H1 (cell line): Measurements from ENCODE around the gene DSG4. TPM values are rescaled to one million over a fixed set of nuclear protein-coding genes. Genes with fewer than 3 reads are reported as not detected.

ENCODE experiments used
- EGR1 ChIP-seq: IDR thresholded peaks from 2 replicates; pipeline ENCODE4 v1.6.1; 2011; ENCODE audit warnings: low read depth, low read length, borderline replicate concordance
- GTF2F1 ChIP-seq: IDR thresholded peaks from 2 replicates; pipeline ENCODE4 v1.6.1; 2012; ENCODE audit warnings: low read depth, low read length, improper control_type of control experiment, borderline replicate concordance
- HDAC2 ChIP-seq, 2 experiments: fragments of 300-600 bp in 1 of 2; sonication (generic) in 1 of 2; IDR thresholded peaks; 2 replicates each; pipeline ENCODE4 v1.6.1; 2011 to 2012; ENCODE audit warnings: low read depth in 2 of 2, low read length in 2 of 2, mild to moderate bottlenecking in 2 of 2, moderate library complexity in 2 of 2, borderline replicate concordance in 1 of 2, inconsistent platforms in 1 of 2
- POLR2AphosphoS5 ChIP-seq: IDR thresholded peaks from 2 replicates; pipeline ENCODE4 v1.6.1; 2011; ENCODE audit warnings: low read depth, low read length
- SIN3A ChIP-seq, 2 experiments: IDR thresholded peaks in 1 of 2; conservative IDR thresholded peaks in 1 of 2; 2 replicates each; pipeline ENCODE4 v1.6.1; 2011 to 2012; ENCODE audit warnings: low read length in 2 of 2, improper control_type of control experiment in 1 of 2, low read depth in 1 of 2, mild to moderate bottlenecking in 1 of 2
- SIRT6 ChIP-seq: IDR thresholded peaks from one replicate; pipeline ENCODE4 v1.7.1; 2012; ENCODE audit warnings: low read length, inconsistent platforms
- TEAD4 ChIP-seq: IDR thresholded peaks from 2 replicates; pipeline ENCODE4 v1.6.1; 2012; ENCODE audit warnings: low read depth, low read length, inconsistent platforms, mixed read lengths
- polyA plus RNA-seq, 7 experiments: library from polyadenylated mRNA; depleted of rRNA in 3 of 7; stranded (reverse) in 5 of 7; unstranded in 2 of 7; fragments of >200 nt in 5 of 7; fragments of 200-250 nt in 2 of 7; gene quantifications; 1 replicate in 5 of 7; 2 replicates in 1 of 7; 4 replicates in 1 of 7; pipeline versions ENCODE4 v1.2.1 to v1.2.3, GENCODE V29; 2011 to 2013; ENCODE audit warnings: missing spikeins in 2 of 7, mixed read lengths in 2 of 7
- total RNA-seq: library from RNA; stranded (reverse); fragmentation: NEBNext Ultra II Directional; extraction: Animal tissue kit (Norgen Biotek cat#: 25700); gene quantifications from 2 replicates; pipeline ENCODE4 v1.2.1, GENCODE V29; 2021

Gene DSG4
- total and polyA plus RNA-seq, 2 of the 8 experiments (the other 6 are each of a cell fraction or from before 2014, with no cell fraction given), result not detected

DNA sequence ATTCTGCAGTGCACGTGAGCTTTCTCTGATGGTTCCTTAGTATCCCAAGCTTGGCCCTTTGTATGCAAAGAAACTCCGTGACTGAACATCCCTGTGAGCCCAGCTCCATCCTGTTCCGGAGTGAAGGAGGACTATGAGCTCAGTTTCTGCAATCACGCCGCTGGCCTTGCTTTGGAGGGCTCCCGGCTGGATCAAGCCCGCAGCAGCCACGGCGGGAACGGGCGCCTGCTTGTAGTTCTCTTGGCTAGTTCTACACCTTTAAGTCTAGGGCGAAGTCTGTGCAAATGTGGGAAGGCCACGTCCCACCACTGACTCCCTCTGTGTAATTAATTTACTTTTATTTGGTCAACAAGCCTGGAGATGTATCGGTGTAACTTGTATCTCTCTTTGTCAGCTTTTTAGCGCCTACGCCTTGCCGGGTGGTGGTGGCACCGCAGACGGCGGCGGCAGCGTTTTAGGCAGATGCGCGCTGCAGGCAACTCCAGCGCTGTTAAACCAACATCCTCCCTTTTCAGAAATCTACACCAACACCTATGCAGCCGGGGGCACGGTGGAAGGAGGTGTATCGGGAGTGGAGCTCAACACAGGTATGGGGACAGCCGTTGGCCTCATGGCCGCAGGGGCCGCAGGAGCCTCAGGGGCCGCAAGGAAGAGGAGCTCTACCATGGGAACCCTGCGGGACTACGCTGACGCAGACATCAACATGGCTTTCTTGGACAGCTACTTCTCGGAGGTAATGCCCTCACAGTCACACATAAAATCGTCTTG, 34.3 kb downstream of the DSG4 start (continued):
- no peak for TF ChIP-seq POLR2AphosphoS5
- no peak for TF ChIP-seq SIRT6
- TF ChIP-seq TEAD4, result no peak
- no peak for TF ChIP-seq GTF2F1
- no peak for TF ChIP-seq HDAC2 (IDR thresholded peaks at IDR 0.05; ENCODE audit: borderline replicate concordance in 1 of 2, low read depth in 2 of 2, low read length in 2 of 2)
- TF ChIP-seq SIN3A (conservative IDR thresholded peaks at IDR 0.05 in 1 of 2, IDR thresholded peaks at IDR 0.05 in 1 of 2; ENCODE audit: low read depth in 1 of 2, low read length in 2 of 2), result no peak
- no peak for TF ChIP-seq EGR1
